T-helper 17 cell (primary cell): ENCODE data around the gene REXO4. TPM values are rescaled to one million over a fixed set of nuclear protein-coding genes. Genes with fewer than 3 reads are reported as not detected.

ENCODE experiments used
- ATAC-seq: fragments of 150-1000 bp; cut with Tn5 transposase; 2 replicates; pipeline ENCODE4 v1.10.0; 2021; ENCODE audit warnings: mild to moderate bottlenecking, moderate library complexity
- DNase-seq, 3 donors: peaks; one replicate each; pipeline versions ENCODE4 v3.0.0 to v3.0.0-alpha.2; 2020 to 2021
- H3K9me3 ChIP-seq: one replicate; pipeline ENCODE4 v1.7.0; 2013; ENCODE audit warnings: low read length, mild to moderate bottlenecking; ENCODE audit not compliant: control insufficient read depth, poor library complexity, severe bottlenecking
- H3K27ac Mint-ChIP-seq: one replicate; pipeline ENCODE4 v1.8.0; 2022; ENCODE audit warnings: mild to moderate bottlenecking, moderate library complexity, mixed read lengths
- H3K27me3 Mint-ChIP-seq: one replicate; pipeline ENCODE4 v1.8.0; 2022; ENCODE audit warnings: mixed read lengths
- H3K36me3 Mint-ChIP-seq: one replicate; pipeline ENCODE4 v1.8.0; 2022; ENCODE audit warnings: low read depth, mixed read lengths
- H3K4me1 Mint-ChIP-seq: one replicate; pipeline ENCODE4 v1.8.0; 2022; ENCODE audit warnings: mild to moderate bottlenecking, mixed read lengths
- H3K4me3 Mint-ChIP-seq: one replicate; pipeline ENCODE4 v1.8.0; 2022; ENCODE audit warnings: mild to moderate bottlenecking, moderate library complexity, mixed read lengths
- total RNA-seq, 4 donors: library from RNA in 2 of 4; stranded (reverse) in 2 of 4; gene quantifications; one replicate each; pipeline ENCODE4 v1.2.3 and lab custom pipeline; 2022 to 2026

Gene REXO4
- total RNA-seq, 2 donors from 2014 or later: 17.0 to 23.4 TPM

- Mint-ChIP-seq H3K36me3 (peaks cover 4% of the 10 kb centered on the region), H3K4me1 (peaks cover 61% of the 10 kb centered on the region), H3K4me3 (peak overlapping the region; percentile 56), H3K27ac (peak overlapping the region; percentile 98), H3K27me3 (no peaks in the 10 kb centered on the region)
- no peaks in the 10 kb centered on the region for H3K9me3 ChIP-seq
- DNase-seq: no peak
- no peak for ATAC-seq
Measured at GRCh38 chr9:133372144-133372543, 45.7 kb downstream of the REXO4 start.

DNA sequence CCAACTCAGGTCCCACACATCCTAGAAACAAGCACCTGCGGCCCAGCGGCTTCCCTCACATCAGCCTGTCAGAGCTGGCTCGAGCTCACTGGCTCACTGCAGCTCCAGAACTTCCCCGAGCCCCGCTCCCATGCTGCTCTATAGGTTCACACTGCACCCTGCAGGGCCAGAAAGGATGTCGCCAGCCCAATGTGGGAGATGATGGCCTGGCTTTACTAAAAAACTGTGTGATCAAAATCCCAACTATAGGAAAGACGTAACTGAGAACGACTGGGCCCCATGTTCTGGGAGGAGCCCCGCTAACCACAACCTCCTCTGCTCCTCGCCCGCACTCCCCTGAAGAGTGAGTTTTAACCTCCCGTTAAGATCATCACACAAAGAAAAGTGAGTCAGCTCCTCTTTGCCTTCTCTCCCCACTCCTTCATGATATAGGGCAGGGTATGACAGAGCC, 46.5 kb downstream of the REXO4 start:
- Mint-ChIP-seq H3K4me3 (peak overlapping the region; percentile 92), H3K27me3 (no peaks in the 10 kb centered on the region), H3K36me3 (peaks cover 4% of the 10 kb centered on the region), H3K4me1 (peaks cover 64% of the 10 kb centered on the region), H3K27ac (peak overlapping the region; percentile 98)
- no peaks in the 10 kb centered on the region for H3K9me3 ChIP-seq
- DNase-seq: peak; percentile 22 to 64 (median 52)
- ATAC-seq: peak; percentile 70

GRCh38 chr9:133370685-133371084, 47.1 kb downstream of the REXO4 start:
- DNase-seq: peak in 1 of 3 donors; percentile 42
- H3K36me3 Mint-ChIP-seq: peaks cover 4% of the 10 kb centered on the region
- H3K27me3 Mint-ChIP-seq: no peaks in the 10 kb centered on the region
- H3K4me3 Mint-ChIP-seq: peak overlapping the region; percentile 92
- ATAC-seq: peak; percentile 58
- H3K27ac Mint-ChIP-seq: peak overlapping the region; percentile 98
- H3K9me3 ChIP-seq: no peaks in the 10 kb centered on the region
- H3K4me1 Mint-ChIP-seq: peaks cover 64% of the 10 kb centered on the region

- H3K4me3 Mint-ChIP-seq: peak overlapping the region; percentile 92
- no peaks in the 10 kb centered on the region for H3K9me3 ChIP-seq
- DNase-seq (no peak), ATAC-seq (no peak)
- H3K4me1 Mint-ChIP-seq: peaks cover 61% of the 10 kb centered on the region
- H3K36me3 Mint-ChIP-seq: peaks cover 3% of the 10 kb centered on the region
- H3K27me3 Mint-ChIP-seq: no peaks in the 10 kb centered on the region
- H3K27ac Mint-ChIP-seq: peak overlapping the region; percentile 98
Measured at GRCh38 chr9:133369933-133370332, 47.9 kb downstream of the REXO4 start.

- ATAC-seq: no peak
- Mint-ChIP-seq H3K36me3 (no peaks in the 10 kb centered on the region), H3K4me3 (peak overlapping the region; percentile 92), H3K27me3 (no peaks in the 10 kb centered on the region), H3K4me1 (peaks cover 56% of the 10 kb centered on the region), H3K27ac (peak overlapping the region; percentile 98)
- no peak for DNase-seq
- no peaks in the 10 kb centered on the region for H3K9me3 ChIP-seq
Measured at GRCh38 chr9:133369422-133369821, 48.4 kb downstream of the REXO4 start.

GRCh38 chr9:133368249-133368881, 49.4 kb downstream of the REXO4 start:
- Mint-ChIP-seq H3K27ac (peak overlapping the region; percentile 98), H3K4me1 (peaks cover 60% of the 10 kb centered on the region), H3K36me3 (no peaks in the 10 kb centered on the region), H3K4me3 (peak overlapping the region; percentile 71), H3K27me3 (no peaks in the 10 kb centered on the region)
- no peak for ATAC-seq
- no peak for DNase-seq
- no peaks in the 10 kb centered on the region for H3K9me3 ChIP-seq

DNA sequence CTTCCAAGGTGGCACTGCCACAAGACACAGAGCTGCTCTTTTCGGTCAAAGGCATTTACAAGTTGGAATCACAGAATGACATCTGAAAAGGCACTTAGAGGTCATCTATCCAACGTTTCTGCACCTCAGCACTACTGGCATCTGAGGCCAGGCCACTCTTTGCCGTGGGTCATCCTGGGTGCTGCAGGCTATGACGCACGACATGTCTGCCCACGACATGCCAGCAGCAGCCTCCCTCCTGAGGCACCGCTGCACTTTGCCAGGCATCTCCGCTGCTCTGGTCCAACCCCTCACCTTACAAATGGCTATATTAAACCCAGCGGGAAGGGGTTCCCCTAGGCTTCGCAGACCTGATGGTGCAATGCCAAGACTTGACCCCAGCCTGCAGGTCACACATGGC, 50.0 kb downstream of the REXO4 start:
- Mint-ChIP-seq H3K36me3 (no peaks in the 10 kb centered on the region), H3K27me3 (no peaks in the 10 kb centered on the region), H3K4me1 (peaks cover 58% of the 10 kb centered on the region), H3K4me3 (no peak overlapping the region), H3K27ac (peak overlapping the region; percentile 98)
- no peak for DNase-seq
- no peak for ATAC-seq
- no peaks in the 10 kb centered on the region for H3K9me3 ChIP-seq

- no peak overlapping the region for H3K27ac Mint-ChIP-seq
- H3K27me3 Mint-ChIP-seq: no peaks in the 10 kb centered on the region
- H3K9me3 ChIP-seq: no peaks in the 10 kb centered on the region
- peaks cover 53% of the 10 kb centered on the region for H3K4me1 Mint-ChIP-seq
- H3K36me3 Mint-ChIP-seq: no peaks in the 10 kb centered on the region
- ATAC-seq (no peak), DNase-seq (no peak)
- H3K4me3 Mint-ChIP-seq: no peak overlapping the region
Measured at GRCh38 chr9:133367221-133367620, 50.6 kb downstream of the REXO4 start.

DNA sequence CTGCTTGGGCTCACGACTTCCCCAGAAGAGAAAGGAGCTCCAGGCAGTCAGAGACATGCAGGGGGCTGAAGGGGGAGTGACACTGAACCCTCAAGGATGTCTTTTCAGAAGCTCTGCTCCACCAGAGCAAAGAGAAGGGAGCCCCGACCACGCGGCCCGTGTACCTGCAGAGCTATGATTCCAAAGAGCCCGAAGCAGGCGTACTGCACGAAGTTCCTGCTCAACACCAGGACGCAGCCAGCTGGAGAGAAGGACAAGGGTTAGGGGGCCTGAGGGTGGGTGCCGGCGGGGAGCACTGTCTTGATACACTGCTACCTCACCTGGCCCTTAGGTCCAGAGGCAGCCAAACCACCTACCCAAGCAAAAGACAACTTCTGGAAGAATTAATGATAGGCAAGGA, 51.4 kb downstream of the REXO4 start:
- peaks cover 2% of the 10 kb centered on the region for H3K36me3 Mint-ChIP-seq
- H3K4me1 Mint-ChIP-seq: peaks cover 47% of the 10 kb centered on the region
- no peak overlapping the region for H3K27ac Mint-ChIP-seq
- H3K9me3 ChIP-seq: no peaks in the 10 kb centered on the region
- no peaks in the 10 kb centered on the region for H3K27me3 Mint-ChIP-seq
- H3K4me3 Mint-ChIP-seq: no peak overlapping the region
- ATAC-seq (no peak), DNase-seq (no peak)

- Mint-ChIP-seq H3K4me1 (peaks cover 25% of the 10 kb centered on the region), H3K4me3 (no peak overlapping the region), H3K27me3 (no peaks in the 10 kb centered on the region), H3K36me3 (peaks cover 7% of the 10 kb centered on the region), H3K27ac (peak overlapping the region; percentile 83)
- no peaks in the 10 kb centered on the region for H3K9me3 ChIP-seq
- ATAC-seq (no peak), DNase-seq (no peak)
Measured at GRCh38 chr9:133362359-133363044, 55.3 kb downstream of the REXO4 start.

DNA sequence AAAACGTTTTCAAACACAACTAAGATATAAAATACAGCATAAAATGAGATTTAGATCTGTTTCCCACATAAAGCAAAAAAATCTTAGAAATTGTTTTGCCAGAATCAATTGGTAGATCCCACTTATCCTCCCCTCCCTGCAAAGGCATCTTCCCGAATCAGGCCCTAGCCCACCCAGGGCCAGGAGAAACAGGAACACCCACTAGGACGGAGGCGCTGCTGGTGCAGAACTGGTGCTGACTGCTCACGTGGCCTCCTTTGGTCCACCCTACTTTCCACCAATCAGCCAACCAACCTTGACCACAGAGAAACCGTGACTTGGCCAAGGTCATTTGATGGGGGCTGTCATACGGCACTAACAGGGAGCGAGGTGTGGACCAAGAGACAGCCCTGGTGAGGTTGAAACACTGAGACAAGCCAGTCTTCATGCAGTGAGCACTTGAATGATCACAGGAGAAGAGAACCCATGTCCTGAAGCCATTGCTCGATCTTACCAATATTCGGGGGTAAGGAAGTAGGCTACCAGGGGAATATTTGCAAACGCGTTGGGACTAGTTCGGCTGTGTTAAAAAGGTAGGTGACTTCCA, 56.2 kb downstream of the REXO4 start:
- Mint-ChIP-seq H3K27me3 (no peaks in the 10 kb centered on the region), H3K36me3 (peaks cover 7% of the 10 kb centered on the region), H3K4me3 (peak overlapping the region; percentile 55), H3K4me1 (peaks cover 21% of the 10 kb centered on the region), H3K27ac (peak overlapping the region; percentile 83)
- H3K9me3 ChIP-seq: no peaks in the 10 kb centered on the region
- ATAC-seq (no peak), DNase-seq (no peak)

DNA sequence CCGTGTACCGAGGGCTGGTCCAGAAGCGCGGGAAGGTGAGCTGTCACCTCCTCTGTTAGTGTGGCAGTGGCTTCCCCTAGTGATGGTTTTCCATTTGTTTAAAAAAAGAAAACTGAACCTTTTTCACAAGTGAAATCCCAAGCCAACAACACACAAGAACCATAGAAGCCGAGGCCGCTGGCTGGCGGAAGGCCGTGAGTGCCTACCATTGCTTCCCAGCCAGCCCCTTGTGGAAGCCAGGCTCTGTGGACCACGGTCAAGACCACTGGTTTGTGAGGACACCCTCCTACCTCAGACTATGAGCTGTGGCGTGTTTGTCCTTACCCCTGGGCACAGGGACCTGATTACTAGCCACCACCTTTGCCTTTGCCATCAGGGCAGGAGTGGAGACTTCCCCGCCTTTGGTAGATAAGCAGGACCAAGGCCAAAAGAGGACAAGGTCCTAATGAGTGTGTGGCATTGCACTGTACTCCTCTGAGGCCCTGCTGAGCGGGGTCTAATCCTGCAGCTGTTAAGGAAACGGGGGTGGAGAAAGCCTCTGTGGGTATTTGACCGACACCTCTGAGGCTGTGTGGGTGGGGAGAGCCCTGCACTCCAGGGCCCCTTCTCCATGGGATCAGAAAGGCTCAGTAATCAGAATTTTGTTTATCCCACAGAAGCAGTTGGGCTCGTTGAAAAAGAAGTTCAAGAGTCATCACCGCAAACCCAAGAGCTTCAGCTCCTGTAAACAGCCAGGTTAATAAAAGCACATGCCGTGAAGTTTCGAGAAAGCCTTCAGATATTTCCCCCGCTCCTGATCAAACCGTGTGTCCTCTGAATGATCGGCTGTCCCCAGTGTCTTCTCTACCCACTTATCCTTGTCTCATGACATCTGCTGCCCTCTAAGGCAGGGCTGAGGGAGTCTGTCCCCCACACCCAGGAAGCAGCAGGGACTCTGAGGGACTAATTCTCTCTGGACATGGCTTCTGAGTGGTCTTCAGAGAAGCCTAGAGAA, 57.1 kb downstream of the REXO4 start:
- H3K36me3 Mint-ChIP-seq: peaks cover 7% of the 10 kb centered on the region
- DNase-seq (no peak), ATAC-seq (no peak)
- H3K27me3 Mint-ChIP-seq: no peaks in the 10 kb centered on the region
- no peak overlapping the region for H3K4me3 Mint-ChIP-seq
- H3K4me1 Mint-ChIP-seq: peaks cover 25% of the 10 kb centered on the region
- no peaks in the 10 kb centered on the region for H3K9me3 ChIP-seq
- peak overlapping the region; percentile 83 for H3K27ac Mint-ChIP-seq
